Esophagus squamous epithelium (tissue), 5 donors: ENCODE results near the gene RBFOX2. TPM values are rescaled to one million over a fixed set of nuclear protein-coding genes. Genes with fewer than 3 reads are reported as not detected.

Experiments used
- DNase-seq: peaks from one replicate; lab custom pipeline; 2025; lab: John Stamatoyannopoulos, UW
- H3K27ac ChIP-seq, 4 donors: fragments of 200-600 bp; sonication (generic); one replicate each; pipeline ENCODE4 v1.5.1; 2016 to 2019; ENCODE audit warnings: mild to moderate bottlenecking in 1 of 4
- H3K27me3 ChIP-seq, 4 donors: fragments of 200-600 bp; sonication (generic); 1 replicate in 3 of 4; 2 replicates in 1 of 4; pipeline versions ENCODE4 v1.5.1 to v1.6.0; 2017 to 2021; ENCODE audit warnings: antibody characterized with exemption in 1 of 4
- H3K36me3 ChIP-seq, 3 donors: fragments of 200-600 bp; sonication (generic); one replicate each; pipeline ENCODE4 v1.5.1; 2016 to 2019
- H3K4me1 ChIP-seq, 3 donors: fragments of 200-600 bp; sonication (generic); one replicate each; pipeline ENCODE4 v1.5.1; 2017 to 2019
- H3K4me3 ChIP-seq, 4 donors: fragments of 200-600 bp; sonication (generic); 1 replicate in 3 of 4; 2 replicates in 1 of 4; pipeline ENCODE4 v1.5.1; 2016 to 2019; ENCODE audit warnings: mild to moderate bottlenecking in 2 of 4, moderate library complexity in 1 of 4
- H3K9me3 ChIP-seq, 3 donors: fragments of 200-600 bp; sonication (generic); one replicate each; pipeline ENCODE4 v1.5.1; 2016 to 2019
- CTCF ChIP-seq, 6 experiments: fragments of 450-650 bp in 4 of 6; fragments of 200-600 bp in 2 of 6; sonication (generic) in 2 of 6; IDR thresholded peaks; one replicate each; pipeline ENCODE4 v1.5.1; 2016 to 2019; ENCODE audit warnings: antibody characterized with exemption in 6 of 6, mild to moderate bottlenecking in 4 of 6, moderate library complexity in 4 of 6
- POLR2A ChIP-seq, 4 donors: fragments of 450-650 bp; IDR thresholded peaks; one replicate each; pipeline ENCODE4 v1.6.1; 2017; ENCODE audit warnings: antibody characterized with exemption in 4 of 4, mild to moderate bottlenecking in 4 of 4, moderate library complexity in 3 of 4
- WGBS, 2 donors: methylation state at CpG; one replicate each; pipeline ENCODE4 v1.1.5; 2018; 5-methylcytosine and 5-hydroxymethylcytosine counted together
- intact Hi-C: fragments of 100-400 bp; cut with DNase I; formaldehyde crosslinking; loops from one replicate; pipeline ENCODE4 v1.15.0; 2022
- total RNA-seq, 4 donors: library from RNA; depleted of rRNA; stranded (reverse); fragments of >200 nt; gene quantifications; one replicate each; pipeline ENCODE4 v1.1.0, GENCODE V29; 2016
- donor health status: DM: yes; HTN: yes; CAD: no.

Gene RBFOX2
- total RNA-seq, 4 donors from 2014 or later = 33.3 to 69.6 (median 46.3) TPM

GRCh38 chr22:36042240-36042639 is 13.6 kb upstream of the RBFOX2 start:
- H3K9me3 ChIP-seq = no peaks in the 10 kb centered on the region
- no peaks in the 10 kb centered on the region for H3K36me3 ChIP-seq
- no peaks in the 10 kb centered on the region for H3K27me3 ChIP-seq
- WGBS, 2 donors = 59 to 78% methylated on average over 5 of the region's 5 CpGs
- H3K4me1 ChIP-seq = no peaks in the 10 kb centered on the region
- no peak overlapping the region for H3K27ac ChIP-seq
- intact Hi-C loops = no loop called here
- no peak for DNase-seq
- TF ChIP-seq CTCF (IDR thresholded peaks at IDR 0.05) (no peak), POLR2A (IDR thresholded peaks at IDR 0.05) (no peak)
- H3K4me3 ChIP-seq = no peak overlapping the region

- no peaks in the 10 kb centered on the region for H3K36me3 ChIP-seq
- DNase-seq = no peak
- no peak overlapping the region for H3K4me3 ChIP-seq
- H3K4me1 ChIP-seq = peaks cover 0 to 9% (median 0%) of the 10 kb centered on the region in 3 donors
- no peaks in the 10 kb centered on the region for H3K27me3 ChIP-seq
- WGBS, 2 donors = 78 to 83% methylated on average over 3 of the region's 3 CpGs
- intact Hi-C loops = no loop called here
- TF ChIP-seq POLR2A (IDR thresholded peaks at IDR 0.05) = no peak
- TF ChIP-seq CTCF (IDR thresholded peaks at IDR 0.05) = no peak
- no peak overlapping the region for H3K27ac ChIP-seq
- no peaks in the 10 kb centered on the region for H3K9me3 ChIP-seq
These were observed 10.5 kb upstream of the RBFOX2 start for GRCh38 chr22:36039125-36039524.

- intact Hi-C loops = no loop called here
- Histone ChIP-seq H3K27ac (no peak overlapping the region), H3K36me3 (no peaks in the 10 kb centered on the region), H3K4me3 (no peak overlapping the region), H3K9me3 (no peaks in the 10 kb centered on the region), H3K27me3 (no peaks in the 10 kb centered on the region), H3K4me1 (peaks cover 0 to 9% (median 0%) of the 10 kb centered on the region in 3 donors)
- DNase-seq = no peak
- no peak for TF ChIP-seq POLR2A (IDR thresholded peaks at IDR 0.05)
- TF ChIP-seq CTCF (IDR thresholded peaks at IDR 0.05) = no peak
- 66 to 67% methylated on average over 7 to 10 of the region's 10 CpGs for WGBS, 2 donors
These were observed 8.6 kb upstream of the RBFOX2 start for GRCh38 chr22:36037102-36037758.

GRCh38 chr22:36036167-36036624 is 7.6 kb upstream of the RBFOX2 start:
- 38% methylated on average over 6 of the region's 6 CpGs for WGBS, 2 donors
- Histone ChIP-seq H3K9me3 (no peaks in the 10 kb centered on the region), H3K4me3 (no peak overlapping the region), H3K27me3 (no peaks in the 10 kb centered on the region), H3K36me3 (no peaks in the 10 kb centered on the region), H3K4me1 (peaks cover 0 to 9% (median 0%) of the 10 kb centered on the region in 3 donors), H3K27ac (no peak overlapping the region)
- intact Hi-C loops = no loop called here
- no peak for TF ChIP-seq CTCF (IDR thresholded peaks at IDR 0.05)
- TF ChIP-seq POLR2A (IDR thresholded peaks at IDR 0.05) = no peak
- no peak for DNase-seq

GRCh38 chr22:36032611-36033010 is 4.0 kb upstream of the RBFOX2 start:
- Histone ChIP-seq H3K9me3 (no peaks in the 10 kb centered on the region), H3K27me3 (no peaks in the 10 kb centered on the region), H3K4me3 (no peak overlapping the region), H3K36me3 (no peaks in the 10 kb centered on the region), H3K27ac (no peak overlapping the region), H3K4me1 (peaks cover 0 to 21% (median 0%) of the 10 kb centered on the region in 3 donors)
- TF ChIP-seq POLR2A (IDR thresholded peaks at IDR 0.05) (no peak), CTCF (IDR thresholded peaks at IDR 0.05) (no peak)
- 94 to 96% methylated on average over 6 of the region's 6 CpGs for WGBS, 2 donors
- intact Hi-C loops = no loop called here
- DNase-seq = no peak
